GM21717 (cell line): ENCODE measurements around the gene CLDN25.
"Not testable (repeated sequence)": the region's sequence is repeated elsewhere in the genome, so short reads cannot be mapped to it uniquely, and the experiment has no call there.

ENCODE experiments used
- ATAC-seq: cut with Tn5 transposase; IDR thresholded peaks from one replicate; pipeline ENCODE4 v1.9.1; 2021; ENCODE audit warnings: mild to moderate bottlenecking, moderate library complexity; ENCODE audit not compliant: unreplicated experiment

The CLDN25 gene

GRCh38 chr11:113779496-113779895, at the start of gene CLDN25:
Gene CLDN25, plus strand, starts transcription at chr11:113779796. Its CDS starts 0 bp downstream, at chr11:113779796.
- ATAC-seq = no peak

GRCh38 chr11:113730887-113731726, 48.5 kb upstream of the CLDN25 start:
- no peak for ATAC-seq

- ATAC-seq = no peak
These were observed 47.5 kb upstream of the CLDN25 start for GRCh38 chr11:113732092-113732491.

GRCh38 chr11:113736323-113736722, 43.3 kb upstream of the CLDN25 start:
- ATAC-seq = no peak

GRCh38 chr11:113752932-113753331, 26.7 kb upstream of the CLDN25 start:
- no peak for ATAC-seq

- no peak for ATAC-seq
These were observed 19.4 kb upstream of the CLDN25 start for GRCh38 chr11:113760241-113760640.

- not testable (repeated sequence) for ATAC-seq
These were observed 16.6 kb upstream of the CLDN25 start for GRCh38 chr11:113763040-113763439.

- ATAC-seq = no peak
These were observed 14.9 kb upstream of the CLDN25 start for GRCh38 chr11:113764527-113765219.

GRCh38 chr11:113771964-113772363, 7.6 kb upstream of the CLDN25 start:
- ATAC-seq = no peak

GRCh38 chr11:113773092-113773415, 6.5 kb upstream of the CLDN25 start:
- ATAC-seq = no peak

GRCh38 chr11:113773416-113774173, 6.0 kb upstream of the CLDN25 start, which contains the start of gene ZW10:
Gene ZW10, minus strand, starts transcription at chr11:113773692. Its CDS starts 26 bp downstream, at chr11:113773666.
- ATAC-seq = peak; percentile 98

- no peak for ATAC-seq
These were observed 5.5 kb upstream of the CLDN25 start for GRCh38 chr11:113774174-113774503.

- ATAC-seq = no peak
These were observed 1.3 kb upstream of the CLDN25 start for GRCh38 chr11:113778111-113778910.

GRCh38 chr11:113781682-113782081, 2.1 kb downstream of the CLDN25 start:
- no peak for ATAC-seq

GRCh38 chr11:113782134-113782533, 2.5 kb downstream of the CLDN25 start:
- ATAC-seq = no peak

GRCh38 chr11:113789016-113789415, 9.4 kb downstream of the CLDN25 start:
- ATAC-seq = not testable (repeated sequence)

- no peak for ATAC-seq
These were observed 10.2 kb downstream of the CLDN25 start for GRCh38 chr11:113789675-113790320.

GRCh38 chr11:113796663-113797259, 17.2 kb downstream of the CLDN25 start:
- peak; percentile 72 for ATAC-seq

GRCh38 chr11:113802621-113803020, 23.0 kb downstream of the CLDN25 start:
- no peak for ATAC-seq

GRCh38 chr11:113805640-113806039, 26.0 kb downstream of the CLDN25 start:
- ATAC-seq = no peak
